Upper lobe of left lung (tissue), 6 donors: ENCODE measurements around the gene SIRPA. TPM values are rescaled to one million over a fixed set of nuclear protein-coding genes. Genes with fewer than 3 reads are reported as not detected.

ENCODE experiments used
- ATAC-seq, 2 donors: fragments of 200-7000 bp; cut with Tn5 transposase; one replicate each; pipeline ENCODE4 v1.9.1; 2022; ENCODE audit warnings: mild to moderate bottlenecking in 2 of 2, moderate library complexity in 2 of 2; ENCODE audit not compliant: low FRiP score in 2 of 2
- DNase-seq, 2 donors: peaks; one replicate each; pipeline ENCODE4 v3.0.0-alpha.2; 2019 to 2020
- H3K27ac ChIP-seq, 4 donors: fragments of 200-600 bp; sonication (generic); one replicate each; pipeline ENCODE4 v1.5.1; 2016 to 2019
- H3K27me3 ChIP-seq, 4 donors: fragments of 200-600 bp; sonication (generic); one replicate each; pipeline ENCODE4 v1.5.1; 2017 to 2019
- H3K36me3 ChIP-seq, 4 donors: fragments of 200-600 bp; sonication (generic); one replicate each; pipeline ENCODE4 v1.5.1; 2016 to 2019
- H3K4me1 ChIP-seq, 4 donors: fragments of 200-600 bp; sonication (generic); one replicate each; pipeline ENCODE4 v1.5.1; 2018 to 2019
- H3K4me3 ChIP-seq, 4 donors: fragments of 200-600 bp; sonication (generic); one replicate each; pipeline ENCODE4 v1.5.1; 2017 to 2019; ENCODE audit warnings: mild to moderate bottlenecking in 2 of 4, moderate library complexity in 1 of 4
- H3K9me3 ChIP-seq, 4 donors: fragments of 200-600 bp; sonication (generic); one replicate each; pipeline ENCODE4 v1.5.1; 2018 to 2019
- EP300 ChIP-seq, 4 donors: sonication (generic); formaldehyde crosslinking; IDR thresholded peaks; one replicate each; pipeline ENCODE4 v1.5.1; 2017; ENCODE audit warnings: antibody characterized with exemption in 4 of 4, control low read depth in 2 of 4
- POLR2A ChIP-seq, 4 donors: fragments of 450-650 bp; IDR thresholded peaks; one replicate each; pipeline ENCODE4 v1.5.1; 2016 to 2017; ENCODE audit warnings: antibody characterized with exemption in 4 of 4, mild to moderate bottlenecking in 2 of 4
- POLR2AphosphoS5 ChIP-seq, 2 donors: sonication (generic); formaldehyde crosslinking; IDR thresholded peaks; one replicate each; pipeline ENCODE4 v1.5.1; 2017; ENCODE audit warnings: antibody characterized with exemption in 2 of 2
- WGBS, 2 donors: methylation state at CpG; one replicate each; pipeline ENCODE4 v1.1.5; 2017 to 2018; 5-methylcytosine and 5-hydroxymethylcytosine counted together
- total RNA-seq, 6 donors: library from RNA; depleted of rRNA in 4 of 6; stranded (reverse); fragments of >200 nt in 4 of 6; gene quantifications; one replicate each; pipeline versions ENCODE4 v1.1.0 to v1.2.1, GENCODE V29; 2016 to 2021
- TF ChIP-seq, protein P1 (sequence below), 6 experiments: fragments of 450-650 bp in 4 of 6; fragments of 200-600 bp in 2 of 6; sonication (generic) in 2 of 6; IDR thresholded peaks; one replicate each; pipeline ENCODE4 v1.5.1; 2016 to 2019; ENCODE audit warnings: antibody characterized with exemption in 6 of 6
- donor health status: DM: no; HTN: no; CAD: no; lungs with moderate emphysema.
- donor health status: DM: no; HTN: yes; CAD: no; lungs with severe emphysema.

The SIRPA gene
- total RNA-seq, 6 donors from 2014 or later: 36.3 to 119 (median 60.4) TPM

DNA sequence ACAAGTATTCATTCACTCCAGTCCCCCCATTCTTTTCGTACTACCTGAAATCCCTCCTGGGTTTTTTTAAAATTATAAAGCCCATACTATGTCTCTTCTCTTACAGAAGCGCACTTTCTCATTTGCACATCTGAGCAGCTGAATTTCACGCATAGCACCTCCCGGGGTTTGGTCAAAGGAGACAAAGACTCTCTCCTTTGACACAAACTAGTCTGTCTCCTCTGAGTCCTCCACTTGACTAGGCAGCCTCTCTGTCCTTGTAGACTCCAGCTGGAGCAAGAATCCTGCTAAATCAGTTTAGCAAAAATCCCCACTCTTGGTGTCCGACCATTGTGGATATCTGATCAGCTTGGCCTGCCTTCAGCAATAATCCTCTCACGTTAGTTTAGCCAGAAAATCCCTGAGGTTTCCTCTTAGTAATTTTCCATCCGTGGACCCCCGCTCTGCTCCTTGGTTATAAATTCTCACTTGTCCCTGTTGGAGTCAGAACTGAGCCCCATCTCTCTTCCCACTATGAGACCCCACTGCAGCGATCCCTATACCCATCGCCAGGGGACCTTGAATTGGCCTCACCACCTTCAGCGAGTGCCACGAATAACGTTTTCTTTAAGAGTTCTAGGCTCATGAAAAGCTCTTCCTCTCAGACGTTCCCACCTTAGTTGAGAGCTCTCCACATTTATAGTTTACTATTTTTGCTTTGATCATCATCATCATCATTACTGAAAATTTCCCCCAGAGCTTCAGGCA, 69.6 kb downstream of the SIRPA start:
- no peak for TF ChIP-seq POLR2A (IDR thresholded peaks at IDR 0.05)
- TF ChIP-seq, protein P1, sequence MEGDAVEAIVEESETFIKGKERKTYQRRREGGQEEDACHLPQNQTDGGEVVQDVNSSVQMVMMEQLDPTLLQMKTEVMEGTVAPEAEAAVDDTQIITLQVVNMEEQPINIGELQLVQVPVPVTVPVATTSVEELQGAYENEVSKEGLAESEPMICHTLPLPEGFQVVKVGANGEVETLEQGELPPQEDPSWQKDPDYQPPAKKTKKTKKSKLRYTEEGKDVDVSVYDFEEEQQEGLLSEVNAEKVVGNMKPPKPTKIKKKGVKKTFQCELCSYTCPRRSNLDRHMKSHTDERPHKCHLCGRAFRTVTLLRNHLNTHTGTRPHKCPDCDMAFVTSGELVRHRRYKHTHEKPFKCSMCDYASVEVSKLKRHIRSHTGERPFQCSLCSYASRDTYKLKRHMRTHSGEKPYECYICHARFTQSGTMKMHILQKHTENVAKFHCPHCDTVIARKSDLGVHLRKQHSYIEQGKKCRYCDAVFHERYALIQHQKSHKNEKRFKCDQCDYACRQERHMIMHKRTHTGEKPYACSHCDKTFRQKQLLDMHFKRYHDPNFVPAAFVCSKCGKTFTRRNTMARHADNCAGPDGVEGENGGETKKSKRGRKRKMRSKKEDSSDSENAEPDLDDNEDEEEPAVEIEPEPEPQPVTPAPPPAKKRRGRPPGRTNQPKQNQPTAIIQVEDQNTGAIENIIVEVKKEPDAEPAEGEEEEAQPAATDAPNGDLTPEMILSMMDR (IDR thresholded peaks at IDR 0.05): no peak
- TF ChIP-seq EP300 (IDR thresholded peaks at IDR 0.05): no peak
- no peak for TF ChIP-seq POLR2AphosphoS5 (IDR thresholded peaks at IDR 0.05)
- peak overlapping the region in 1 of 4 donors; percentile 17 for H3K4me3 ChIP-seq
- peak overlapping the region; percentile 1 to 79 (median 48) for H3K27ac ChIP-seq
- 59 to 61% methylated on average over 14 of the region's 14 CpGs for WGBS, 2 donors
- peaks cover 5 to 13% (median 10%) of the 10 kb centered on the region in 4 donors for H3K4me1 ChIP-seq
- H3K36me3 ChIP-seq: no peaks in the 10 kb centered on the region
- H3K9me3 ChIP-seq: no peaks in the 10 kb centered on the region
- no peak for ATAC-seq
- H3K27me3 ChIP-seq: no peaks in the 10 kb centered on the region
- DNase-seq: no peak

DNA sequence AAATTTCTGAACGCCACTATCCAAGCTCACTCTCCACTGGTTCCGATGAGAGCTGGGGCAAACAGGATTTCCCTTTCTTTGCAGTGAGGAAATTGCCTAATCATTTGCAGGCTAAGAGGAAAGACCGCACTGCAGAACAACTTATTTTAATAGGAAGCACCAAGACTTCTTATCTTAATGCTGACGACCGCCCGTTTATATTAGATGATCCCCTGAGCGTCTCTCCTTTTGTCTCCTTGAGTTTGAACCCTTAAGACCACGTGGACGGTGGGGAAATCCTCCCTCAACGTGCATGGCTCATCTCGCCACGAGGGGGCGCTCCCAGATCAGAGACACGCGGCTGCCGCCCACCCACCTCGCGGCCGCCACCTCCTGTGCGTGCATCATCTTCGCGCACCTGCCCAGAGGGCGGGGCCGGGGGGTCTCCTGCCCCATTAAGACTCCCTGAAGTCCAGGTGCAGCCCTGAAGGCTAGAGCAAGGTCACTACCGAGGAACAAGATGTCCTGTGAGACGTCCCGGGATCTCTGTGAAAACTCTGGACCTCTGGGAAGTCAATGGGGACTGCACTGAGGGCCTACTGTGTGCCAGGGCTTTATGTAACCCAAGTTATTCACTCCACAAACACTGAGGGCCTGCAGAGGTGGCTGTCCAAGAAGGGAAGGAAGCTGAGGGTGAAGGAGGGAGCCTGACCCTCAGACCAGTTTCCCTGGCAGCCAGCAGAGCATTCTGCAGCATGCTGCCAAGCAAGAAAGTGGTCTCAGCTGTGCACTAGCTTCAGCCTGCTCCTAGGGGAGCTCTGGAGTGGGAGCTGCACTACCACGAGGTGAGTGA, 70.5 kb downstream of the SIRPA start:
- peak; percentile 23 to 91 for ATAC-seq
- no peaks in the 10 kb centered on the region for H3K36me3 ChIP-seq
- H3K27me3 ChIP-seq: no peaks in the 10 kb centered on the region
- no peaks in the 10 kb centered on the region for H3K9me3 ChIP-seq
- H3K27ac ChIP-seq: peak overlapping the region; percentile 1 to 79 (median 48)
- H3K4me1 ChIP-seq: peaks cover 5 to 13% (median 10%) of the 10 kb centered on the region in 4 donors
- peak; percentile 69 to 89 for DNase-seq
- H3K4me3 ChIP-seq: peak overlapping the region in 2 of 4 donors; percentile 8 to 17
- TF ChIP-seq POLR2AphosphoS5 (IDR thresholded peaks at IDR 0.05): no peak
- TF ChIP-seq, protein P1 (IDR thresholded peaks at IDR 0.05): peak; percentile 83 to 91 (median 86)
- 6 to 10% methylated on average over 14 to 28 of the region's 28 CpGs for WGBS, 2 donors

DNA sequence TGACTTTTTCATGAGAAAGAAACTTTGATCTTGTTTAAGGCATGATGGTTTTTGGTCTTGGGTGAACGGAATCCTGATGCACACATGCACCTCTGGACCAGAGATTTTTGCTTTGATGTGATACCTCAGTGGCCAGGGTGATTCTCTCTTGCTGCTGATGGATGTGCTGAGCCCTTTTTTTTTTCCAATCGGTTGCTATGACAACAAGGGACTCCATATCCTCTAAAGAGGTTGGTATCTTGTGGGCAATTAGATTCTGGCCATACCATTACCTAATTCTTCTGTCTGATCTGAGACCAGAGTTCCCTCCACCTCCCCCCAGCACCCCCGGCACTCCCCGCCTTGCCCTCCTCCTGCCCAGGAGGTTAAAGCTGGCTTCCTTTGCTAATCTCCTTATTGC, 73.8 kb downstream of the SIRPA start:
- Histone ChIP-seq H3K9me3 (no peaks in the 10 kb centered on the region), H3K27ac (no peak overlapping the region), H3K36me3 (no peaks in the 10 kb centered on the region), H3K4me1 (peaks cover 5 to 13% (median 10%) of the 10 kb centered on the region in 4 donors), H3K4me3 (no peak overlapping the region), H3K27me3 (no peaks in the 10 kb centered on the region)
- TF ChIP-seq POLR2A (IDR thresholded peaks at IDR 0.05): no peak
- no peak for ATAC-seq
- 73 to 79% methylated on average over 4 of the region's 4 CpGs for WGBS, 2 donors
- no peak for DNase-seq

DNA sequence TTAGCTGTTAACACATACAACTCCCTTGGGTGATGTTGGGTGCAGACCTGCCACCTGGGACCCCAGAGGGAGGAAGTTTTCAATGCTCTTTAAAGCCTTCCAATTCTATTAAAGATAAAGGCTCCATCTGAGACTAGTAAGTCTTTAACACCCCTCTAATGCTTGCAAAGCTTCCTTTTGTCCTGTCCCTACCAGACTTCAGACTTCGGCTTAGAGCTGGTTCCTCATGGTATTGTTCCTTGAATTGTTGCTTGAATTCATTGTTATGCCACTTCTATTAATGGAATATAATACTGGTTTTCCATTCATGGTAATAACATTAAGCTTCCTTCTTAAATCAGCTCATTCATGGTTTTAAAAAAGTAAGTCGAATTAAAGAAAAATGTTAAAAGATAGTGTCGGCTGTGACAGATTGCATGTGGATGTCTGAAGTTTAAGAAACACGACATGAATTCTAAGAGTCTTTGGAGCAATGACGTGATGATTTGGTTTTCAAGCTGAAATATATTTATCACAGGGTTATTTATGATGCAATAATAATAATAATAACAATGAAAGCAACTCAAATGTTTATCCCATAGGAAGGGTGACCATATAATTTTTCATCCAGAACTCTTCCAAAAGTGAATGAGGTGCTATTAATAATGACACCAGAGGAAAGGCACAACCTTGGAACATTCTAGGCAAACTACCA, 76.8 kb downstream of the SIRPA start:
- no peaks in the 10 kb centered on the region for H3K27me3 ChIP-seq
- H3K9me3 ChIP-seq: no peaks in the 10 kb centered on the region
- no peak overlapping the region for H3K27ac ChIP-seq
- TF ChIP-seq POLR2AphosphoS5 (IDR thresholded peaks at IDR 0.05) (no peak), EP300 (IDR thresholded peaks at IDR 0.05) (no peak), POLR2A (IDR thresholded peaks at IDR 0.05) (no peak)
- TF ChIP-seq, protein P1 (IDR thresholded peaks at IDR 0.05): no peak
- H3K36me3 ChIP-seq: no peaks in the 10 kb centered on the region
- no peaks in the 10 kb centered on the region for H3K4me1 ChIP-seq
- no peak overlapping the region for H3K4me3 ChIP-seq
- DNase-seq (no peak), ATAC-seq (no peak)
- 67 to 79% methylated on average over 5 of the region's 5 CpGs for WGBS, 2 donors
